A549 treated with Mapracorat at 1 μM for 4 hours (cell line): ENCODE data around the gene GPRC5A. TPM values are rescaled to one million over a fixed set of nuclear protein-coding genes. Genes with fewer than 3 reads are reported as not detected.

Experiments
- total RNA-seq: library from RNA; stranded (reverse); fragments of 200-300 nt; extraction: Qiagen RNA extraction; gene quantifications from 5 replicates; pipeline ENCODE4 v1.2.3, GENCODE V29; 2022

Gene GPRC5A, protein sequence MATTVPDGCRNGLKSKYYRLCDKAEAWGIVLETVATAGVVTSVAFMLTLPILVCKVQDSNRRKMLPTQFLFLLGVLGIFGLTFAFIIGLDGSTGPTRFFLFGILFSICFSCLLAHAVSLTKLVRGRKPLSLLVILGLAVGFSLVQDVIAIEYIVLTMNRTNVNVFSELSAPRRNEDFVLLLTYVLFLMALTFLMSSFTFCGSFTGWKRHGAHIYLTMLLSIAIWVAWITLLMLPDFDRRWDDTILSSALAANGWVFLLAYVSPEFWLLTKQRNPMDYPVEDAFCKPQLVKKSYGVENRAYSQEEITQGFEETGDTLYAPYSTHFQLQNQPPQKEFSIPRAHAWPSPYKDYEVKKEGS
- 222 to 371 TPM (median 313 TPM) in 5 replicates for total RNA-seq

DNA sequence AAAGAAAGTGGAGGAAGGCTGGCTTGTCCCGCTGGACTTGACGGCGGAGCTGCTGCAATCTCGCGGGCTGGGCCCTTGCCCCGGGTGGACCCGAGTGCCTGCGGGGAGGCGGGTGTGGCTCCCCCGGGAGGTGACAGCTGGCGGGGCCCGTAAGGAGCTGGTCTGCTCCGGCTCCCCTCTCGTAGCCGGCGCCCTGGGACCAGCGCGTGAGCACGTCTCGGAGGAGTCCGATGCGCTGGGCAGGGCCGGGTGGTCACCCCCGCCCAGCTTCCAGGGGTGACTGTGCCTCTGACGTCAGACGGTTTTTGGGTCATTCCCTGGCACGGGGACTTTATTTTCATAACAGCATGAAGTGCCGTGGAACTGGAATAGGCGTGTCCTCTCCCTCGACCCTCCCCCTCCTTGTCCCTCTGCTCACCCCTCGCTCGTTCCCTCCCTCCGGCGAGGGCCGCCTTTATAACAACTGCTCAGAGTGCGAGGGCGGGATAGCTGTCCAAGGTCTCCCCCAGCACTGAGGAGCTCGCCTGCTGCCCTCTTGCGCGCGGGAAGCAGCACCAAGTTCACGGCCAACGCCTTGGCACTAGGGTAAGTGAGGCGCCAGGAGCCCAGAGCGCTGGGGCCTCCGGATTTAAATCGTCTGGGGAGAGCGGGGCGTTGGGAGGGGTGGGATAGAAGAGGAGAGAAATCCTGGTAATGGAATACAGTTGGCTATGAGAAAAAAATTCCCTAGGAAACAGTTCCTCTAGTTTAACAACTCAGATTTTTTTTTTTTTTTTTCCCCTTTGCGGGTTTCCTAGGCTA, at the start of gene GPRC5A:
TSS of gene GPRC5A (plus strand) at position 483 of the 801 bp plus-strand sequence. CDS start 16,688 bp downstream, outside the sequence.

DNA sequence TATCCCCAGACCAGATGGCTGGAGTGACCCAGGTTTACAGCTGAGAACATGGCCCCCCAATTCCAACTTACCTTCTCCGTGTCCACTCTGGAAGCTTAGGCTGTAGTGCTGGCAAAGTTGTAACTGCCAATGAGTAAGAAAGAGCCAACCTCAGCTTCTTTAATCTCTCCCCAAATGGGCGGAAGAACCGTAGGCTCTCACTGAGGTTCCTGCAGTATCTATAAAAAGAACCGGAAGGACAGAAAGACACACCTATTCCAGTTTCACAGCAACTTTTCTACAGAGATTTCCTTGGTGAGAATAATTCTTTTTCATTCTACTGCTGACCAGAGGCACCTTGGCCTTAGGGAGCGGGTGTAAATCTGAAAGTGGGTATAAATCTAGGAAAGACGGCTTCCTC, 60.7 kb downstream of the GPRC5A start, which contains the start of gene GPRC5D:
TSS of gene GPRC5D (minus strand) at position 135 of the 400 bp plus-strand sequence. CDS start 1,786 bp downstream, outside the sequence.

Other genes starting within 250 kb of the GPRC5A start
- 0.70 to 1.3 TPM (median 0.88 TPM) in 5 replicates for gene GPR19, start 195.4 kb upstream of the GPRC5A start, total RNA-seq
- 14.1 to 18.9 TPM (median 17.4 TPM) in 5 replicates for gene CDKN1B, start 174.2 kb upstream of the GPRC5A start, total RNA-seq
- gene APOLD1, start 105.9 kb upstream of the GPRC5A start, total RNA-seq = 0.14 to 0.44 TPM (median 0.22 TPM) in 5 replicates
- gene DDX47, start 78.2 kb upstream of the GPRC5A start, total RNA-seq = 75.1 to 94.9 TPM (median 79.8 TPM) in 5 replicates
- not detected in 5 replicates for gene GPRC5D, start 60.6 kb downstream of the GPRC5A start, total RNA-seq
- 52.6 to 63.3 TPM (median 54.4 TPM) in 5 replicates for gene HEBP1, start 108.7 kb downstream of the GPRC5A start, total RNA-seq
- gene FAM234B, start 152.8 kb downstream of the GPRC5A start, total RNA-seq = 3.7 to 5.0 TPM (median 4.1 TPM) in 5 replicates
- 0.24 to 0.86 TPM (median 0.36 TPM) in 5 replicates for gene GSG1, start 212.1 kb downstream of the GPRC5A start, total RNA-seq